HG03280 (cell line): ENCODE measurements around the gene CD93.

ENCODE experiments used
- ATAC-seq: cut with Tn5 transposase; IDR thresholded peaks from one replicate; pipeline ENCODE4 v1.9.1; 2021; ENCODE audit warnings: mild to moderate bottlenecking, moderate library complexity; ENCODE audit not compliant: unreplicated experiment

CD93 gene

GRCh38 chr20:23086056-23086566 is at the start of gene CD93:
CD93 (minus strand) TSS chr20:23086324; CDS start chr20:23086192, 132 bp downstream.
- no peak for ATAC-seq

GRCh38 chr20:23133560-23133998 is 47.5 kb upstream of the CD93 start:
- no peak for ATAC-seq

DNA sequence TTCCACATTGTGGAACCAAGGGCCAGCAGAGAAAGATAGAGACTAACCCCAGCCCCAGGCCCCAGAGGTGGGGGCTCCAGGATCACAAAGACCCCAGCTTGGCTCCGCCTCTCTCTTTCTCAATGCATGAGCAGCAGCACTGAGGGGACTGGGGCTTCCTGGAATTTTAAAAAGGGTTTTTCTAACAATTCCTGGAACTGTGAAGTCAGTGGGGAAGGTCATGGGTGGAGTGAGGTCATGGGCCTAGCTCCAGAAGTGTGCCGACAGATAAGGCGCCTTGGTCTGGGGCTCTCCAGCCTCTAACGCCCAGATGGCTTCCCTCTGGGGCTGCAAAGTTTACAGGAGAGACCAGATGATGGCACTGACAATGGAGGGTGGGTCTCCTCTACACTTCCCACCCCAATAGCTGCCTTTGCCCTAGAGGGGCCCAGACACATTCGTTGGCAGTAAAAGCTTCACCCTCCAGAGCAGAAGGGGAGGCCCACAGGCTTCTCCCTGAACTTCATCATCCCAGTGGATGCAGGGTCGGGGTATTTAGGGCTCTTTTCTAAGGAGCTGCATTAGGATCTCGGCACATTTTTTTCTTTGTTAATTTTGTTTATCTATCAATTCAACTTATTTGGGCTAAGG is 46.9 kb upstream of the CD93 start:
- ATAC-seq, result no peak

DNA sequence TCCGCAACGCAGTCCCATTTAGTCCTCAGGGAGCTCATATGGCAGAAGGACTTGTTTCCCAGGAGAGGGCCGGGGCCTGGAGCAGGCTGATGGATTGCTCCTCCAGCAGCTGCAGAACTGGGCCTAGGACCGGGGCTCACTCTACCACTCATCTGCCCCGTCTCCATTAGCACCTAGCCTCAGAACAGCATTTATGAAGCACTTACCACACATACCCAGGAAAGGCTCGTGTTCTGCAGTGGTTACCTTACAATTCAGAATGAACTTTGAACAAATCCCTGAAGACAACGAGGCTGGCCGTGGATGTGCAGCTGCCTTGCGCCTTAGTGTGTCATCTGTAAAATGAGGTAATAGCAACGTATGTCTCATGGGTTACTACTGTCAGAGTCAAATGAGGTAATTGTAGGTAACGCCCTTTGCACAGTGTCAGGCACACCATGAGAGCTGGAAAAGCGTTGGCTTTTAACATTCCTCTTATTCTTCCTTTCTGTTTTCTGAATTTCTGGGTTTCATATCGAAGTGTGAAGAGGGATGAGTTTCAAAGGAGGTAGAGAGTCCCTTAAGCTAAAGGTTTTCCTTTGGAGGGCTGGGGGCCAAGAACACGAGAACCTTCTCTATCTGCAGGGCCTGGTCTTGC is 46.3 kb upstream of the CD93 start:
- no peak for ATAC-seq

- ATAC-seq, result no peak
Measured at GRCh38 chr20:23131766-23132165, 45.6 kb upstream of the CD93 start.

- ATAC-seq, result no peak
Measured at GRCh38 chr20:23130622-23131140, 44.6 kb upstream of the CD93 start.

DNA sequence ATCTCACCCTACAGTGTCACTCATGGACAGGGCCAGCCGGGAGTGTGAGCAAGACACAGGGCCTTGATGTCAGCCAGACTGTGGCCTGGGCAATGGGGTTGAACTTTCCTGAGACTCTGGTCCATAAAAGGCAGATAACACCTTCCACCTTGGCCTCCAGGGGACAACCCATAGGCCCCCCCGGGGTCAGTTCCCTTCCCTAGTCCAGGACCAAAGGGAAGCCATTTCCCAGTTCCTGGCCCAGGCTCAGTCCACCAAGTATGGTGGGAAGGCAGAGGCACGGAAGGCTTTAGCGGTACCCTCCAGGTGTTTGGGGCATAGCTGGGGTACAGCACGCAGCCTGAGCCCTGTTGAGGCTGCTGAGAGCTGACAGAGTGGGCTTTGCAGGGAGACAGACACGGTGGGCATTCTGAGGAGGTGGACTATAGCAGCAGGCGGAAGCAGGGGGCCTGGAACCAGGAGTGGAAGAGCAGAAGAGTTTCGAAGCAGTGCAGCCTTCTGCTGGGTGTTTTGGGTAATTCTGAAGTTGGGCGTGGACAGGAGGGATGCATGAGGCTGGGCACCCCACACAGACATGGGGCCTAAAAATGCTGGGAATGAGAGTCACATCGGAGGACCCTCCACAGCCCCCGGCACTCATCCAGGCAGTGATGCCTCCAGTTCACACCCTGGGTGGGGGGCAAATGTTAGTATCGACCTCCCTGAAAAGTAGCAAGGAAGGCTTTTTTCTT is 43.9 kb upstream of the CD93 start:
- ATAC-seq, result no peak

DNA sequence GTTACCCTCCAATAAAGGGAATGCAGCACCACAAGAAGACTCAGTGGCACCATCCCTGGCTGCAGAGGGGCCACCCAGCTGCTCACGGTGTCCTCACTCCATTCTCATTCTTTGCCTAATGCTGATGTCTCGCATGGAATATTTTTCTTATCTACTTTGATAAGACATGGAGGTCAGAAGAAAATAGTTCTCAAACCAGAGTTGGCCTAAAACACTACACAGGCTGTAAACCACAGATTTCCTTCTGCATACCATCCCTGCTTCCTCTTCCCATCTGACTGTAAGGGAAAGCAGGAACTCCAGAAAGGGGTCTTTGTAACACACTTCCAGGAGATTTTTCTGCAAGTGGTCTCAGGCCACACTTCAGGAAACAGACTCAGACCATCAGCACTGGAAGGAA is 43.1 kb upstream of the CD93 start:
- no peak for ATAC-seq

DNA sequence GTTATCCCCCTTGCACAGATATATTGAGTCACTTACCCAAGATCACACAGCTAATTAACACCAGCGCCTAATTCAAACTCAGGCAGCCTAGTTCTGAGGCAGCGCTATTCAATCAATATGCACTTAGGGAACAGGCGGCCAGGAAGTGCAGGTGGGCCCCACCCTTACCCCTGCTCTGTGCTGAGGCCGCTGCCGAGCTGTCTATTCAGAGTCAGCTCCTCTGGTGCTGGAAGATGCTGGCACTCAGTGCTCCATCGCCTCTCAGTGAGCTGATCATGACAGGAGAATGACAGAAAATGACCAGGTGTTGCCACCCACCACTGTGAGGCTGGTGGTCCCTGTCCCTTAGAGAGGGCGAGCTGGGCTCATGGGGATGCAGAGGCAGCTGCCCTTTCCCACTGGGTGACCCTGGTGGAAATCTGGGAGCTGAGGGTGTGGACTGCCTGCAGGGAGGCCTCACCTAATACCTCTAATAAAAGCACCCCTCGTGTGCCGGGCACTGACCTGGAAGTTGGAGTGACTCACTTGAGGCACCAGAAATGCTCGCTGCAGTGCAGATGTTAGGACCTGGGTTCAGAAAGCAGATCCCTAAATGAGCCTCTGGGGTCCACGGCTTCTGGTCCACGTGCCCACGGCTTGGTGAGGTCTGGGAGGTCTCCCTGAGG is 42.5 kb upstream of the CD93 start:
- no peak for ATAC-seq

DNA sequence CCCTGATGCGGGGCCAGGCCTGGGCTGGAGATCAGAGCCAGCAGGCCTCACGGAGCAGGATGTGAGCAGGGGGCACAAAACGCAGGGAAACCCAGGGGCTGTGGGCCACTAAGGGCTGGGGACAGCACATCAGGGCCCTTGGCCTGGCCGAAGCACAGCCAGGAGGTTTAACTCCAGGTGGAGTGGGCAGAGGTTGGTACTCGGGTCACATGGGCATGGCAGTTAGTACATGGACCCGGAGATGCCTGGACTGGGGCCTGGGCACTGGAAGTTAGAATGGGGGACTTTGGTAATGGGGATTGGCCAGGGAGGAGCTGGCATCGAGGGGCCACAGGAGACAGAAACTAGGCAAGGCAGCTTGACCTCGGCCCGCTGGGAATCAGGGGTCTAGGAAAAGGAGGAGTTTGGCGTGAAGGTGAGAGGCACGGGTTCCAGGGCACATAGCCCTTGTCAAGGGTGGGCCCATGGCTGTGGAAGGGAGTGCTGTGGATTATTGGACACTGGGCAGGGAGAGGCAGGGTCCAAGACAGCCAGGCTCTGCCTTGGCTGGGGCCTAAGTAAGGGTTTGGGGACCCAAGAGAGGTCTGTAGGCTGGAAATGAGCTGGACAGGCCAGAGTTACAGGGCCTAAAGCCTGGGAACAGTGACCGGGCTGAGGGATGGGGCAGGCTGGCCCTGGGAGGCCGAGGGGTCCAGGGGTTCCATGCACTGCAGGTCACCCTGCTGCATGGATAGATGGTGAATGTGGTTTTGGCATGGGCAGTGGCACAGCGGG is 41.6 kb upstream of the CD93 start:
- ATAC-seq, result no peak

- no peak for ATAC-seq
Measured at GRCh38 chr20:23126281-23127061, 40.3 kb upstream of the CD93 start.

- no peak for ATAC-seq
Measured at GRCh38 chr20:23125625-23126191, 39.6 kb upstream of the CD93 start.

- ATAC-seq, result no peak
Measured at GRCh38 chr20:23125159-23125558, 39.0 kb upstream of the CD93 start.

DNA sequence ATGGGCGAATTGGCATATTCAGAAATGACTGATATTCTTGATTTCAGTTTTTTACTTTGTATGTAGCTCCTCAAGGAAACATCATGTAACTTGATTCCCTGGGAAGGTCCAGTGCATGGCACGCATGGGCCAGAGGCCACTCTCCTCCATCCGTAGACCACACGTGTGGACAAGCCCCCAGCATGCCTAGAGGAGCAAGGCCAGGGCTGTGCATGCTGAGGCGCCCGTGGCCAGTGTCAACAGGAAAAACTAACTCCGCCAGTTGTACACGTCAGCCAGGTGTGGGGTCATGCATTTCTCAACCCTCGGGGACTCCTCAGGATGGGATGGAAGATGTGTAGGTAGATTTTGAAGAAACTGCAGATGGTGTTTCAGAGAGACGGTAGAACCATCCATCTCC is 37.8 kb upstream of the CD93 start:
- ATAC-seq, result no peak

DNA sequence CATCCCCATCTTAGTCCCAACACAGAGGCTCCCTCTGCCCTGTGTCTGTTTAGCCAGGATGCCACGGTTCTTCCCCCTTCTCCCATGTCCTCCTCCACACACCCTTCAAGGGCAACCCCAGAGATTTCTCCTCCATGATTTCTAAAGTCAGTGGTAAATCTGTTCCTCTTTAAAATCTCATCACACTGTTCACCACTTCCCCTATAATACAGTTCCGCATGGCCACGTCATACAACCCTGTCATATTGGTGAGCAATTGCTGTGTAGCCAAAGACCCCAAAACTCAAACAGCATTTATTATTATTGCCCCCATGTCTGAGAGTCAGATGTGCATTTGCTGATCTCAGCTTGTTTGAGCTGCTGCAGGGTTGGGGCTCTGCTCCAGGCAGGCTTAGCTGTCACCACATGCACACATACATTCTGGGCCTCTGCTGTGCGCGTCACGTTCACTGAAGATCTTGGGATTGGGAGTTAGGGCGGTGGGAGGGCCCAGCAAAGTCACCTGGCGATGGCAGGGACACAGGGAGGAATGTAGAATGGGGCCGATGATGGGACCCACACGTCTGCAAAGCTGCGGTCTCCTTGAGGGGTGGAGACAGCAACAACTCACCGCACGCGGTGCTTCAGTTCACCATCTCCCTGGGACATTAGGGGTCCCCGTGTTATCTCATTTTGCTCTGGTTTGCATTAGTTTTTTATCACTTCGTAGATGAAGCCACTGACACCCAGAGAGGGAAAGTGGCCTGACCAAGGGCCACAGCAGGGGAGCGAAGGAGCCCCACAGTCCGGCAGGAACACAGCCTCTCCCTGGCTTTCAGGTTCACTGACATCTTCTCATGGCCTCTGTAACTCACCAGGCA is 36.9 kb upstream of the CD93 start:
- ATAC-seq, result no peak

GRCh38 chr20:23122321-23122720 is 36.2 kb upstream of the CD93 start:
- ATAC-seq, result no peak

- ATAC-seq, result no peak
Measured at GRCh38 chr20:23121751-23122320, 35.7 kb upstream of the CD93 start.
